B cell (primary cell): ENCODE data around the gene POLR2B. TPM values are rescaled to one million over a fixed set of nuclear protein-coding genes. Genes with fewer than 3 reads are reported as not detected.

Experiments
- ATAC-seq: fragments of 200-7000 bp; cut with Tn5 transposase; one replicate; pipeline ENCODE4 v1.10.0; 2021; ENCODE audit warnings: low read depth, mild to moderate bottlenecking, moderate number of reproducible peaks, moderate library complexity
- CTCF ChIA-PET: fragments of 350-600 bp; sonication (Branson Sonifier 250); formaldehyde crosslinking; loops from one replicate; lab custom pipeline; 2021; ENCODE audit warnings: antibody characterized with exemption, inconsistent platforms; lab: Charles Lee
- POLR2A ChIA-PET: fragments of 350-600 bp; sonication (Branson Sonifier 250); formaldehyde crosslinking; loops from one replicate; lab custom pipeline; 2021; ENCODE audit warnings: antibody characterized with exemption; lab: Charles Lee
- DNase-seq: peaks from one replicate; pipeline ENCODE4 v3.0.0; 2013
- H2AFZ ChIP-seq: 2 replicates; pipeline ENCODE4 v1.6.1; 2012; ENCODE audit warnings: mild to moderate bottlenecking, low read depth, low read length; ENCODE audit not compliant: insufficient read depth, poor library complexity, severe bottlenecking
- H3K27ac ChIP-seq, 2 donors: 1 replicate in 1 of 2; 2 replicates in 1 of 2; pipeline ENCODE4 v1.5.1; 2012 to 2013; ENCODE audit warnings: low read length in 2 of 2, mild to moderate bottlenecking in 2 of 2, moderate library complexity in 1 of 2
- H3K27me3 ChIP-seq, 4 experiments: fragments of 200-600 bp in 1 of 4; sonication (generic) in 1 of 4; replicated peaks in 1 of 4; 1 replicate in 2 of 4; 2 replicates in 2 of 4; pipeline versions ENCODE4 v1.6.1 to v1.7.0; 2013 to 2016; ENCODE audit warnings: low read length in 3 of 4, mild to moderate bottlenecking in 2 of 4, mixed read lengths in 1 of 4, moderate library complexity in 1 of 4; ENCODE audit not compliant: insufficient read depth in 4 of 4, control insufficient read depth in 3 of 4; ENCODE audit errors: control extremely low read depth in 1 of 4
- H3K36me3 ChIP-seq, 2 experiments: replicated peaks in 1 of 2; 1 replicate in 1 of 2; 2 replicates in 1 of 2; pipeline versions ENCODE4 v1.6.1 to v1.7.1; 2013; ENCODE audit warnings: low read length in 1 of 2; ENCODE audit not compliant: insufficient read depth in 2 of 2, control insufficient read depth in 1 of 2; ENCODE audit errors: control extremely low read depth in 1 of 2, extremely low read depth in 1 of 2
- H3K4me1 ChIP-seq, 2 donors: fragments of 200-600 bp in 1 of 2; sonication (generic) in 1 of 2; 1 replicate in 1 of 2; 2 replicates in 1 of 2; pipeline versions ENCODE4 v1.5.1 to v1.6.1; 2013 to 2017; ENCODE audit warnings: low read length in 2 of 2; ENCODE audit not compliant: control insufficient read depth in 2 of 2, insufficient read depth in 2 of 2
- H3K4me2 ChIP-seq: replicated peaks from 2 replicates; pipeline ENCODE3; 2012; ENCODE audit warnings: mild to moderate bottlenecking, low read depth, low read length; ENCODE audit not compliant: poor library complexity, severe bottlenecking
- H3K4me3 ChIP-seq, 5 experiments: fragments of 200-600 bp in 1 of 5; sonication (generic) in 1 of 5; 1 replicate in 3 of 5; 2 replicates in 2 of 5; pipeline versions ENCODE4 v1.5.1 to v1.7.0; 2011 to 2016; ENCODE audit warnings: low read length in 4 of 5, mild to moderate bottlenecking in 4 of 5, low read depth in 2 of 5, control low read depth in 1 of 5, moderate library complexity in 1 of 5; ENCODE audit not compliant: insufficient read depth in 1 of 5; ENCODE audit errors: control extremely low read depth in 1 of 5, extremely low read depth in 1 of 5
- H3K79me2 ChIP-seq: fragments of 200-600 bp; sonication (generic); one replicate; pipeline ENCODE4 v1.6.0; 2016; ENCODE audit warnings: low read length; ENCODE audit not compliant: control insufficient read depth, insufficient read depth
- H3K9ac ChIP-seq: fragments of 200-600 bp; sonication (generic); 2 replicates; pipeline ENCODE4 v1.6.1; 2017; ENCODE audit warnings: mild to moderate bottlenecking, low read length, moderate library complexity
- H3K9me3 ChIP-seq, 3 donors: one replicate each; pipeline versions ENCODE4 v1.6.1 to v1.7.1; 2013; ENCODE audit warnings: low read length in 2 of 3; ENCODE audit not compliant: control insufficient read depth in 2 of 3, insufficient read depth in 1 of 3; ENCODE audit errors: control extremely low read depth in 1 of 3
- H4K20me1 ChIP-seq: 2 replicates; pipeline ENCODE4 v1.6.0; 2012; ENCODE audit warnings: mild to moderate bottlenecking, low read length; ENCODE audit not compliant: insufficient read depth, control insufficient read depth, poor library complexity, severe bottlenecking
- H3K27ac Mint-ChIP-seq: one replicate; pipeline ENCODE4 v1.8.0; 2021; ENCODE audit warnings: mixed read lengths
- H3K27me3 Mint-ChIP-seq: one replicate; pipeline ENCODE4 v1.8.0; 2021; ENCODE audit warnings: mixed read lengths
- H3K4me1 Mint-ChIP-seq: one replicate; pipeline ENCODE4 v1.8.0; 2021; ENCODE audit warnings: mixed read lengths
- H3K4me3 Mint-ChIP-seq: one replicate; pipeline ENCODE4 v1.8.0; 2021; ENCODE audit warnings: mixed read lengths
- H3K9me3 Mint-ChIP-seq: one replicate; pipeline ENCODE4 v1.8.0; 2022; ENCODE audit warnings: mixed read lengths; ENCODE audit not compliant: insufficient read depth
- CTCF ChIP-seq: fragments of 200-600 bp; IDR thresholded peaks from one replicate; pipeline ENCODE4 v1.8.0; 2022; ENCODE audit warnings: antibody characterized with exemption, mild to moderate bottlenecking
- EZH2 ChIP-seq: IDR thresholded peaks from 2 replicates; pipeline ENCODE4 v1.6.1; 2012; ENCODE audit warnings: borderline replicate concordance, low read depth, mild to moderate bottlenecking, moderate library complexity, low read length; ENCODE audit not compliant: insufficient read depth, poor library complexity, severe bottlenecking
- WGBS: methylation state at CpG from one replicate; pipeline ENCODE4 v1.1.5; 2013; ENCODE audit warnings: missing lambda C conversion rate; ENCODE audit not compliant: insufficient coverage; 5-methylcytosine and 5-hydroxymethylcytosine counted together
- intact Hi-C: fragments of 100-400 bp; cut with micrococcal nuclease; formaldehyde crosslinking; loops from one replicate; pipeline ENCODE4 v1.10.0; 2022
- polyA plus RNA-seq: library from polyadenylated mRNA; depleted of rRNA; stranded (reverse); fragments of >200 nt; gene quantifications from 2 replicates; pipeline ENCODE4 v1.2.3, GENCODE V29; 2012
- total RNA-seq, 2 donors: library from RNA; stranded (reverse); fragments of 120-200 nt in 1 of 2; gene quantifications; 1 replicate in 1 of 2; 2 replicates in 1 of 2; pipeline versions ENCODE4 v1.2.3 to v1.2.4, GENCODE V29; 2013 to 2022

POLR2B gene
- total and polyA plus RNA-seq, 2 donors (not counting 1 experiment from before 2014, with no cell fraction given), result 37.5 to 108 TPM

GRCh38 chr4:57077550-57078343 is 99.1 kb downstream of the POLR2B start:
- Mint-ChIP-seq H3K27ac (no peak overlapping the region), H3K4me1 (no peaks in the 10 kb centered on the region), H3K9me3 (no peaks in the 10 kb centered on the region), H3K27me3 (peaks cover 14% of the 10 kb centered on the region), H3K4me3 (no peak overlapping the region)
- TF ChIP-seq EZH2, result no peak
- TF ChIP-seq CTCF, result no peak
- POLR2A ChIA-PET, result no interaction called here
- DNase-seq, result no peak
- Histone ChIP-seq H3K36me3 (no peaks in the 10 kb centered on the region), H3K27ac (no peak overlapping the region), H3K27me3 (no peaks in the 10 kb centered on the region), H3K4me2 (no peak overlapping the region), H3K9me3 (no peaks in the 10 kb centered on the region), H3K4me3 (no peak overlapping the region), H3K4me1 (no peaks in the 10 kb centered on the region), H2AFZ (no peak overlapping the region), H4K20me1 (no peaks in the 10 kb centered on the region), H3K9ac (no peak overlapping the region), H3K79me2 (no peaks in the 10 kb centered on the region)
- 95% methylated on average over 8 of the region's 14 CpGs for WGBS
- intact Hi-C loops, result no loop called here
- no peak for ATAC-seq
- CTCF ChIA-PET, result no interaction called here

DNA sequence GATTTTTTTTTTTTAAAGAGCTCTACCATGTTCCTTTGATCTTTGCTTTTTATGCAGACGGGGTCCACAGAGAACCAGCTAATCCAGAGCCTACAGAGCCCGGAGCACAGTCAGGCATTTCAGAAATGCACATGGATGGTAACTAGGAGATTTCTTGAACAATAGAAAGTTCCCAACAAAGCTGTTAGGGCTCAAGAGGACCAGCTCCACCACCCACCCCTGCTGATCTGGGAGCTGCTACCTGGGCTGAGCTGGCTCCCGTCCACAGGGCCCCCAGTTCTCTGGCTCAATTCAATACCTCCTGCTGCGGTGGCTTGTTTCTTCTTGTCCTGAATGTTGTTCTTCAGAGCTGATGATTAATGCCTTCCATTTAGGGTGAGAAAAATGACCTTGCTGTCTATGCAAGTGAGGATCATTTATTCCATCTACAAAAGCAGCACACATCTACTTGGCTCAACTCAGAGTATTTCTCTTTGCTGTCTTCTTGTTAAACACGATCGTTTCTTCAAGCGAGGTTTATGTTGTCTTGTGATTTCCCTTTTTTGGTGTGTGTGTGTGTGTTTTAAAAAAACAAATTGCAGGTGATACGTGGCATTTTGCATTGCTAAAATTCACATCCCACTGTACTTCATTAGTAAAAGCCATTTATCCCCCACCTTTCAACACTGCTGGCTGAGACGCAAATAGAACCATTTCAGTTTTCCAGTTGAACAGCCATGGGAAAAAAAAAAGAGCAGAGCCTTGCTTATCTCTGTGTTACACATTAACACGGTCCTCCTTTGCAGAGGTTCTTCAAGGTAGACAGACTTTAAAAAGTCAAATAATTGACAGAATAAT is 100.2 kb downstream of the POLR2B start:
- H3K27ac Mint-ChIP-seq, result no peak overlapping the region
- no peak for TF ChIP-seq CTCF
- TF ChIP-seq EZH2, result no peak
- ChIA-PET POLR2A (no interaction called here), CTCF (no interaction called here)
- H4K20me1 ChIP-seq, result no peaks in the 10 kb centered on the region
- no peak for DNase-seq
- H3K4me1 ChIP-seq, result no peaks in the 10 kb centered on the region
- H2AFZ ChIP-seq, result no peak overlapping the region
- no peaks in the 10 kb centered on the region for H3K9me3 Mint-ChIP-seq
- H3K4me3 ChIP-seq, result no peak overlapping the region
- ATAC-seq, result no peak
- H3K27ac ChIP-seq, result no peak overlapping the region
- no peaks in the 10 kb centered on the region for H3K9me3 ChIP-seq
- intact Hi-C loops, result no loop called here
- H3K36me3 ChIP-seq, result no peaks in the 10 kb centered on the region
- H3K27me3 Mint-ChIP-seq, result peaks cover 14% of the 10 kb centered on the region
- no peaks in the 10 kb centered on the region for H3K79me2 ChIP-seq
- H3K4me2 ChIP-seq, result no peak overlapping the region
- H3K4me1 Mint-ChIP-seq, result no peaks in the 10 kb centered on the region
- no peak overlapping the region for H3K4me3 Mint-ChIP-seq
- WGBS, result 90% methylated on average over 2 of the region's 10 CpGs
- H3K9ac ChIP-seq, result no peak overlapping the region
- no peaks in the 10 kb centered on the region for H3K27me3 ChIP-seq
